ENCODE results near the gene HSPA4. TPM values are rescaled to one million over a fixed set of nuclear protein-coding genes. Genes with fewer than 3 reads are reported as not detected.
"Not testable (repeated sequence)": the region's sequence is repeated elsewhere in the genome, so short reads cannot be mapped to it uniquely, and the experiment has no call there.

The HSPA4 gene
- total RNA-seq, 3 donors from 2014 or later = 258 to 302 (median 277) TPM

DNA sequence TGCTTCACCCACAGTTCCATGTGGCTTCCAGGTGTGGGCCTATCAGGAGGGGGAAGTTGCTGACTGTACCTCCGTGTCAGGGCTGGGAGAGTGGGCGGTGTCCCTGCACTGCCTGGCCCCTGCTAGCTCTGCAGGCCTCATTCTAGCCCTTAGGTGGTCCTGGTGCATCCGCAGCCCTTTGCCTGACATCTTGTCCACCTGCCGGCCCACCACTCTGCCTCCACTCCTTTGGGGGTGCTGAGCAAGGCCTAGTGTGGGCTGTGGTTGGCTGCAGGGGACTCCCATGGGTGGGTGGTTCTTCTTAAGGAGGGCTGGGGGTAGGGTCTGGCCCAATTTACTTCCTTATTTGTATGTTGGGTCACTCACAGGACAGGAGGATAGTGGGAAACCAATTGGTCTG is 66.9 kb downstream of the HSPA4 start:
- Mint-ChIP-seq H3K4me3 (no peak overlapping the region), H3K36me3 (ENCODE audit: insufficient read depth) (no peaks in the 10 kb centered on the region), H3K4me1 (ENCODE audit: low read depth) (peaks cover 2% of the 10 kb centered on the region), H3K9me3 (no peaks in the 10 kb centered on the region), H3K27me3 (ENCODE audit: low read depth) (no peaks in the 10 kb centered on the region)
- no peak for DNase-seq
- ATAC-seq = no peak

GRCh38 chr5:133119233-133119711 is 67.5 kb downstream of the HSPA4 start:
- DNase-seq = no peak
- no peaks in the 10 kb centered on the region for H3K4me1 Mint-ChIP-seq (ENCODE audit: low read depth)
- no peak for ATAC-seq
- H3K9me3 Mint-ChIP-seq = no peaks in the 10 kb centered on the region
- no peaks in the 10 kb centered on the region for H3K36me3 Mint-ChIP-seq (ENCODE audit: insufficient read depth)
- no peaks in the 10 kb centered on the region for H3K27me3 Mint-ChIP-seq (ENCODE audit: low read depth)
- H3K4me3 Mint-ChIP-seq = no peak overlapping the region

DNA sequence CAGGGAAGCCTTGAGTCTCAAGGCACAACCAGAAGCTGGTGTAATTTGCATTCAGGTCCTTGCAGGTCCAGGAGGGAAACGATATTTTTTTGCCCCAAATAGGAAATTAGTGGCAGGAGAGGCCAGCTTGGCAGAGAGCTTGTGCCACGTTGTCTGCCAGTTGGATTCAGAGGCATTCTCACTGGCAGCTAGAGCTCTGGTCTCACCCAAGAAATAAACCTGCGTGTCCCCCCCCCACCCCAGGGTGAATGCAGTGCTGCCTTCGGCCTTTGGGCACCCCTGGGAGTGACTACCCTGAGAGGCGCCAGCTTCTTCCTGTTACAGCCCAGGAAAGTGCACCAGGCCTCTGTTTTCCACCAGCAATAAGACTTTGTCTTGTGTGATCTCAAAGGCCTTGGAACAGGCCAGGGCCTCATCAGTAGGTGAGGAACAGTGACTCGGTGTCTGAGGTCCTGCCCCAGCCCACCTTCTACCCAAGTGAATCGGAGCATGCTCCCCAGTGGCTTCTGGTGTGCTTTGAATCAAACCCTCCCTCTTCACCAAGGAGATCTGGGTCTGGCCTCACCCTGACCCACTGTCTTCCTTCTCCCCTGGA is 68.4 kb downstream of the HSPA4 start:
- Mint-ChIP-seq H3K9me3 (no peaks in the 10 kb centered on the region), H3K27me3 (ENCODE audit: low read depth) (no peaks in the 10 kb centered on the region), H3K4me1 (ENCODE audit: low read depth) (no peaks in the 10 kb centered on the region), H3K36me3 (ENCODE audit: insufficient read depth) (no peaks in the 10 kb centered on the region), H3K4me3 (no peak overlapping the region)
- ATAC-seq = no peak
- no peak for DNase-seq

DNA sequence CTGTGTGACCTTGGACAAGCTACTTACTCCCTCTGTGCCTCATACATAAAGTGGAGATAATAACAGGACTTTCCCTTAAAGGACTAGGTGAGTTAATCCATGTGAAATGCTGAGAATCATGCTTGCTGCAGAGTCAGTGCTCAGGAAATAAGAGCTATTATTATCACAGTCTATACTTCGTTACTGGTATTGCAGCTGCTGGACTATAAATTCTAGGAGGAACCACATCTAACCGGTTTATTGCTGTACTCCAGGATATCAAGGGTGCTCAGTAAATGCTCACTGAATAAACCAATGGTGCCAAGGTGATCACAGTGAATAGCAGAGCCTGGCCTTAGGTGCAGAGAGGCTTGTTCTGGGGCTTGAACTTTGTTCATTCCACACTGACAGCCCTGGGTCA is 69.3 kb downstream of the HSPA4 start:
- Mint-ChIP-seq H3K4me3 (no peak overlapping the region), H3K4me1 (ENCODE audit: low read depth) (no peaks in the 10 kb centered on the region), H3K27me3 (ENCODE audit: low read depth) (no peaks in the 10 kb centered on the region), H3K9me3 (no peaks in the 10 kb centered on the region), H3K36me3 (ENCODE audit: insufficient read depth) (no peaks in the 10 kb centered on the region)
- DNase-seq (no peak), ATAC-seq (no peak)

GRCh38 chr5:133121611-133122150 is 69.9 kb downstream of the HSPA4 start:
- no peak for ATAC-seq

DNA sequence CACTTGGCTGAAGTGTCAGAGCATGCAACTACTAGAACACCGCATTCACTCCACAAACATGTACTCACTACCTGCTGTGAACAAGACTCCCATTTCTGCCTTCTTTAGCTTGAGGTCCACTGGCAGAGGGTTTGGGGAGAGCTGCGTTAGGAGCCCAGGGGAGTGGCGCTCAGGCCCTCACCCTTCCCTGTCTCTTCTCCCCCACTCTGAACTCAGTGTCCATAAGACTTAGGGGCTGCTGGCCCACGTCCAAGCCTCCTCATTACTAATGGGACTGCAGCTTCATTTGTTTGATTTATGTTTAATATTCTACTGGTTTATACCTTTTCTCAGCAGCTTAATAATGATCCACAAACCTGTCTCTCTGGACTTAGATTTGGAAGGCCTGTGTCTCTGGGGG is 70.9 kb downstream of the HSPA4 start:
- Mint-ChIP-seq H3K27me3 (ENCODE audit: low read depth) (no peaks in the 10 kb centered on the region), H3K4me3 (no peak overlapping the region), H3K36me3 (ENCODE audit: insufficient read depth) (no peaks in the 10 kb centered on the region), H3K4me1 (ENCODE audit: low read depth) (no peaks in the 10 kb centered on the region), H3K9me3 (no peaks in the 10 kb centered on the region)
- ATAC-seq (no peak), DNase-seq (no peak)

More at GRCh38 chr5:133121611-133122150, 69.9 kb downstream of the HSPA4 start:
- DNase-seq = no peak
- Mint-ChIP-seq H3K36me3 (ENCODE audit: insufficient read depth) (no peaks in the 10 kb centered on the region), H3K4me3 (no peak overlapping the region), H3K4me1 (ENCODE audit: low read depth) (no peaks in the 10 kb centered on the region), H3K27me3 (ENCODE audit: low read depth) (no peaks in the 10 kb centered on the region), H3K9me3 (no peaks in the 10 kb centered on the region)

GRCh38 chr5:133123297-133123696 is 71.5 kb downstream of the HSPA4 start:
- H3K4me3 Mint-ChIP-seq = no peak overlapping the region
- H3K4me1 Mint-ChIP-seq (ENCODE audit: low read depth) = no peaks in the 10 kb centered on the region
- no peaks in the 10 kb centered on the region for H3K9me3 Mint-ChIP-seq
- no peaks in the 10 kb centered on the region for H3K36me3 Mint-ChIP-seq (ENCODE audit: insufficient read depth)
- no peak for DNase-seq
- H3K27me3 Mint-ChIP-seq (ENCODE audit: low read depth) = no peaks in the 10 kb centered on the region
- no peak for ATAC-seq

DNA sequence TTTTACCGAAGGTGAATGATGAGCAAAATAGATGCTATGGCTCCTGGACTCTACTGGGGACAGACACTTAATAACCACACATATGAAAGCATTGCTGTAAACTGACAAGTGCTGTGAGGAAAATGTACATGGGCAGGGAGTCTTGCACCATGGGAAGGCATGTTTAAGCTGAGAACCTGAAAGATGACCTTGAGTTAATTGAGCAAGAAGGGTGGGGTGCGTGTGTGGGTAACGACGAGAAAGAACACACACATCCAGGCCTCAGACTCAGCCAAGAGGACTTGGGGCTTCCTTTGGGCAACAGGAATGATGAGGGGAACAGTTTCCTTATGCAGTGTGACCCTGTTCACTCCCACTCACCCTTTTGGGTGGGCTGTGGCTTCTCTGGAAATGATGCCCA is 73.1 kb downstream of the HSPA4 start:
- Mint-ChIP-seq H3K27me3 (ENCODE audit: low read depth) (no peaks in the 10 kb centered on the region), H3K4me3 (no peak overlapping the region), H3K4me1 (ENCODE audit: low read depth) (no peaks in the 10 kb centered on the region), H3K9me3 (no peaks in the 10 kb centered on the region), H3K36me3 (ENCODE audit: insufficient read depth) (no peaks in the 10 kb centered on the region)
- no peak for DNase-seq
- ATAC-seq = no peak

DNA sequence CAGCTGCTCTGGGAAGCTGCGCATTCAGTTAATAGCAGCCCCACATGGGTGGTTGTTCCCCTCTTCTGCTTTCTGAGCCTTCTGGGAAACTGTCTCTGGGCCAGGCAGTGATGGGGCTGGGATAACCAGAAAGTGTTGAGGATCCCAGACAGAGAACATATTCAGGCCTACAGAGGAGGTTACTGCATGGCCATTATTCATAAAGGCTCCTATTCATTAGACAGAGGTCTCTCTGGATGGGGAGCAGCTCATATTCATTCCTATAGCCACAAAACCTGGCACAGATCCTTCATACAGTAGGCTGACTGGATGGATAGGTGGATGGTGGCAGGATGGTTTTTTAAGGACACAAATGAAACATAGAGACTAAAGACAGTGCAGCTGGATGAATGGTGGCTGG is 76.3 kb downstream of the HSPA4 start:
- Mint-ChIP-seq H3K4me1 (ENCODE audit: low read depth) (no peaks in the 10 kb centered on the region), H3K27me3 (ENCODE audit: low read depth) (no peaks in the 10 kb centered on the region), H3K9me3 (no peaks in the 10 kb centered on the region), H3K36me3 (ENCODE audit: insufficient read depth) (no peaks in the 10 kb centered on the region), H3K4me3 (no peak overlapping the region)
- ATAC-seq (no peak), DNase-seq (no peak)

GRCh38 chr5:133129289-133129688 is 77.5 kb downstream of the HSPA4 start:
- Mint-ChIP-seq H3K36me3 (ENCODE audit: insufficient read depth) (no peaks in the 10 kb centered on the region), H3K4me1 (ENCODE audit: low read depth) (no peaks in the 10 kb centered on the region)
- ATAC-seq = no peak

DNA sequence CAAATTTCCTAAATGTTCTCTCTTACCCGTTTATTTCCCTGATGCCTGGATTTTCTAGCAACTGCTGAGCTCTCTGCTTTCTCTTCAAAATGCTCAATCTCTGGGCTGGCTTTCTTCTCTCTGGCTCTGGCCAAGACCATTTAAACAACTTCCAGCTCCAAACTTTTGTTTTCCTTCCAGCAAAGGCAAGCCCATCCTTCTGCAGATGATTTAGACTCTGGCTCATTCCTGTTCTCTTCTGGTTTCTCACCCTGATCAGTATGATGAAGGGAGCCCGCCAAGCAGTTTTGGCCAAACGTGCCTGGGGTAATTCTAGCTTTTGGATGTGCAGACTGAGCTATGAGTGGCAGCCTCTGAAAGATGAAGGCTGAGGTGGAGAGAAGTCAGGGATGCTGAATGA is 78.1 kb downstream of the HSPA4 start:
- Mint-ChIP-seq H3K4me3 (no peak overlapping the region), H3K36me3 (ENCODE audit: insufficient read depth) (peaks cover 2% of the 10 kb centered on the region), H3K4me1 (ENCODE audit: low read depth) (no peaks in the 10 kb centered on the region), H3K27me3 (ENCODE audit: low read depth) (no peaks in the 10 kb centered on the region), H3K9me3 (no peaks in the 10 kb centered on the region)
- ATAC-seq = no peak
- DNase-seq = no peak

More at GRCh38 chr5:133129289-133129688, 77.5 kb downstream of the HSPA4 start:
- DNase-seq = no peak
- Mint-ChIP-seq H3K4me3 (no peak overlapping the region), H3K27me3 (ENCODE audit: low read depth) (no peaks in the 10 kb centered on the region), H3K9me3 (no peaks in the 10 kb centered on the region)

DNA sequence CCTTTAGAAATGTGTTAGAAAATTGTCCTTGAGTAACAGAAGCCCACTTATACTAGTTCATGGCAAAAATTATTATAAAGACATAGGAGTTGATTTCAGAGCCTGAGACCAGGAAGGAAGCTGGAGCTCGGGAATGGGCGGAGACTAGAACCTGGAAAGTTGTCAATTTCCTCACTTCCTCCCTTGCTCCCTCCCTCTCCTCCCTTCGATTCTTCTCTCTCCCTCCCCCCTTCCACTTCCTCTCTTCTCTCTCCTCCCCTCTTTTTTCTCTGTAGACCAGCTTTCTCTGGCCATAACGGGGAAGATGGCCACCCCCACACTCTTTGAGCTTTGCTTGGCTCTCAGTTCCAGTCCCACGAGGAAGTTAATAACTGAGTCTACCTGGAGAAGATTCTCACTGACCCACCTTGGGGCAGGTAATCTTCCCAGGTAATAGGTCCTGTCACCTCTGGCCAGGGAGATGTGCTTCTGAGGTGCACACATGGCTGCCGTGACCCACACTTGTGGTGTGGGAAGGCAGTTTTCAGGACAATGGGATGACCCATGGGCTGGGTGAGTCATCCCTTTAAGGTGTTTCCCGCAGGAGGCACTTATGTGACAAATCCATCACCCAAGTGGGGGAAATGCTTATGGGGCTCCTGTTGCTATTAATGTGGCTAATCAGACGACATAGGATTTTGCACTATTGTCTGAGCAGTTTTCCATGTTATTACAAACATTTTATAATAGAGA is 78.7 kb downstream of the HSPA4 start:
- H3K27me3 Mint-ChIP-seq (ENCODE audit: low read depth) = no peaks in the 10 kb centered on the region
- ATAC-seq = no peak

DNA sequence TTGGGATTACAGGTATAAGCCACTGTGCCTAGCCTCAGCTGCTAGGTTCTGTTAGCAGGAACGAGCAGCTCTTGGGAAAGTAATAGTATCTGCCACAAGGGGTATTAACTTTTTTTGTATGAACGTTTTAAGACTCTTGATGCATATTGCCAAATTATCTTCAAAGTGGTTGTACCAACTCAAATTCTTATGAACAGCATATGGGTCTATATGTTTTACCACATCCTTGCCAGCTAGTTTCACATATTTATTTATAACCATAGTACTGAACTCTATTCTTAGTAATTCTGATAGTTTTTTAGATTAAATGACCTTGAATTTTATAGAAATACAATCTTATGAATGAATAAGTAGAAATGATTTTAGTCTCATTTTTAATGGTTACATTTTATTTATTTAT is 80.9 kb downstream of the HSPA4 start:
- H3K36me3 Mint-ChIP-seq (ENCODE audit: insufficient read depth) = peaks cover 2% of the 10 kb centered on the region
- H3K4me1 Mint-ChIP-seq (ENCODE audit: low read depth) = no peaks in the 10 kb centered on the region
- ATAC-seq (no peak), DNase-seq (no peak)
- no peaks in the 10 kb centered on the region for H3K27me3 Mint-ChIP-seq (ENCODE audit: low read depth)
- H3K9me3 Mint-ChIP-seq = no peaks in the 10 kb centered on the region
- H3K4me3 Mint-ChIP-seq = no peak overlapping the region

More for the DNA sequence above, 78.7 kb downstream of the HSPA4 start:
- Mint-ChIP-seq H3K36me3 (ENCODE audit: insufficient read depth) (peaks cover 2% of the 10 kb centered on the region), H3K4me1 (ENCODE audit: low read depth) (no peaks in the 10 kb centered on the region), H3K9me3 (no peaks in the 10 kb centered on the region), H3K4me3 (no peak overlapping the region)
- no peak for DNase-seq

DNA sequence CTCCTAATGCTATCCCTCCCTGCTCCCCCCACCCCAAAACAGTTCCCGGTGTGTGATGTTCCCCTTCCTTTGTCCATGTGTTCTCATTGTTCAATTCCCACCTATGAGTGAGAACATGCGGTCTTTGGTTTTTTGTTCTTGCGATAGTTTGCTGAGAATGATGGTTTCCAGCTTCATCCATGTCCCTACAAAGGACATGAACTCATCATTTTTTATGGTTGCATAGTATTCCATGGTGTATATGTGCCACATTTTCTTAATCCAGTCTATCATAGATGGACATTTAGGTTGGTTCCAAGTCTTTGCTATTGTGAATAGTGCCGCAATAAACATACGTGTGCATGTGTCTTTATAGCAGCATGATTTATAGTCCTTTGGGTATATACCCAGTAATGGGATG is 81.4 kb downstream of the HSPA4 start:
- DNase-seq; H3K9me3 Mint-ChIP-seq; ATAC-seq; H3K36me3 Mint-ChIP-seq (ENCODE audit: insufficient read depth); H3K4me1 Mint-ChIP-seq (ENCODE audit: low read depth); H3K27me3 Mint-ChIP-seq (ENCODE audit: low read depth); H3K4me3 Mint-ChIP-seq: not testable (repeated sequence)

GRCh38 chr5:133136890-133137289 is 85.1 kb downstream of the HSPA4 start:
- H3K27me3 Mint-ChIP-seq (ENCODE audit: low read depth); H3K36me3 Mint-ChIP-seq (ENCODE audit: insufficient read depth); H3K4me1 Mint-ChIP-seq (ENCODE audit: low read depth); H3K4me3 Mint-ChIP-seq; DNase-seq; H3K9me3 Mint-ChIP-seq; ATAC-seq: not testable (repeated sequence)
